ENCODE results near the gene CHCT1.
"Not testable (repeated sequence)": the region's sequence is repeated elsewhere in the genome, so short reads cannot be mapped to it uniquely, and the experiment has no call there.

The CHCT1 gene

DNA sequence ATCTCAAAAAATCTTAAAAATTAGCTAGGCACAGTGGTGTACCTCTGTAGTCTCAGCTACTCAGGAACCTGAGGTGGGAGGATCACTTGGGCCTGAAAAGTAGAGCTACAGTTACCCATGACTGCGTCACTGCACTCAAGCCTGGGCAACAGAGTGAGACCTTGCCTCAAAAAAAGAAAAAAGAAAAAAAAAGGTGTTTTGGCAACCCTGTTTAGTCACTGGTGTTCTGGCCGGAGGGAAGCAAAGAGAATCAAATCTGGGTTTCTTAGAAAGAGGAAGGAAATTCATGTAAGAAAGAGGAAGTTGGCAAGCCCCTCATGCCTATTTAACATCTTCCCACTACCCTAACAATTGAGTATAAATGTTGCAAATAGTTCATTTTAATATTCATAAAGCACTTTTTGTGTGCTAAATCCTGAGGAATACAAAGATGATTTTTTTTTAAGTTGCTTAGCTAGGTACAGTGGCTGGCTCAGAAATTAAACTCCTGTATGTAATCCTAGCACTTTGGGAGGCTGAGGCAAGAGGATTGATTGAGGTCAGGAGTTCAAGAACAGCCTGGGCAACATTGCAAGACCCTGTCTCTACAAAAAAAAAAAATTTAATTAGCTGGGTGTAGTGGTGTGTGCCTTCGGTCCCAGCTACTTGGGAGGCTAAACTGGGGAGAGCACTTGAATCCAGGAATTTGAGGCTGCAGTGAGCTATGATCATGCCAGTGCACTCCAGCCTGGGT, 23.9 kb upstream of the CHCT1 start:
- in situ Hi-C loops (cut with HindIII; ENCODE audit: low sequenced_read_pairs) = no loop called here

- in situ Hi-C loops (cut with HindIII; ENCODE audit: low sequenced_read_pairs) = no loop called here
These were observed 20.5 kb upstream of the CHCT1 start for GRCh38 chr17:60401819-60402218.

GRCh38 chr17:60403523-60403810, 18.8 kb upstream of the CHCT1 start:
- in situ Hi-C loops (cut with HindIII; ENCODE audit: low sequenced_read_pairs) = no loop called here

- in situ Hi-C loops (cut with HindIII; ENCODE audit: low sequenced_read_pairs) = no loop called here
These were observed 18.3 kb upstream of the CHCT1 start for GRCh38 chr17:60403962-60404361.

DNA sequence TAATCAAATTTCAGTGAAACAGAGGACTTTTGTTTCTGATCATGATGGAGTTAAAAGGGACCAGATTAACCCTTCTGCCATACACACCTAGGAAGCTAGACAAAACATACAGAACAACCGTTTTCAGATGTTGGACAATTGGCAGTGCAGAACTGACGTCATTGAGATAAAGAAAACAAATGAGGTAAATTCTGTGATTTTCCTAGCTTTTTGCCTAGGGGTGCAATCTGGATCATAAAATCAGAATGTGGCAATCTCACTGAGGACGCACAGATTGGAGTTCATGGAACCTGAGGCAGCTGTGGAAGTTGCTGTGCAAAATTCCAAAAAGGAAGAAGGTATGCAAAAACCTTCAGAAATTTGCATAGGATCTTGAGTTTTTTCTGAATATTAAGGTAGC, 15.4 kb upstream of the CHCT1 start:
- in situ Hi-C loops (cut with HindIII; ENCODE audit: low sequenced_read_pairs) = no loop called here

DNA sequence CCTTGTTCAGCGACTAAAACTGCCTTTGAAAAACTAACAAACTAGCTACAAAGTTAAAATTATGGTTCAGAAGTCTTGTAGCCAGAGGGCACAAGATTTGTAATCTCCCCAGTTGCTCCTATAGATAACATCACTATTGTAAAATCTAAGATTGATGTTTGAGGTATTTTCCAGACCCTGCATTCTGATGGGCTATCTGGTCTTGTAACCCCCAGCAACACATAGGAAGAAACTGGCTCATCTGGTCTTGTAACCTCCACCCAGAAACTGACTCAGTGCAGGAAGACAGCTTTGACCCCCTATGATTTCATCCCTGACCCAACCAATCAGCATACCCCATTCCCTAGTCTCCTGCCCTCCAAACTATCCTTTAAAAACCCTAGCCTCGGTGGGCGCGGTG, 12.3 kb upstream of the CHCT1 start:
- in situ Hi-C loops (cut with HindIII; ENCODE audit: low sequenced_read_pairs) = no loop called here

- in situ Hi-C loops (cut with HindIII; ENCODE audit: low sequenced_read_pairs) = no loop called here
These were observed 9.6 kb upstream of the CHCT1 start for GRCh38 chr17:60412701-60413100.

DNA sequence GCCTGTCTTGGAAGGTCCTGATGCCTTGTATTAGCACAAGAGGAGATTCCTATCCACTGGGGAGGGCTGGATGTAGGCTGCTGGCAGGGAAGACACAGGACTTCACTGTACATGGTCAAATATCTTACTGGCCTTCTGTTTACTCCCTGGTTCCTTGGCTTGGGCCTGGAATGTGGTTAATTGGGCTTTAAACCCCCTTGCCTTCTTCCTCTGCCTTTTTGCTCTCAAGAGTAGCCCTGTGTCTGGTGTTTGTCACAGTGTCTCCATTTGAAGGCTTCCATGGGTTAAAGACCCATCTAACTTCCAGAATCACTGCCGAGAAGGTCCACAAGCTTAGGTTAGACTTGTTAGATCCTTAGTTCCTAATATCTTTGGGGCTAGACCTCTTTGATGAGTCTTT, 7.1 kb upstream of the CHCT1 start:
- in situ Hi-C loops (cut with HindIII; ENCODE audit: low sequenced_read_pairs) = no loop called here

DNA sequence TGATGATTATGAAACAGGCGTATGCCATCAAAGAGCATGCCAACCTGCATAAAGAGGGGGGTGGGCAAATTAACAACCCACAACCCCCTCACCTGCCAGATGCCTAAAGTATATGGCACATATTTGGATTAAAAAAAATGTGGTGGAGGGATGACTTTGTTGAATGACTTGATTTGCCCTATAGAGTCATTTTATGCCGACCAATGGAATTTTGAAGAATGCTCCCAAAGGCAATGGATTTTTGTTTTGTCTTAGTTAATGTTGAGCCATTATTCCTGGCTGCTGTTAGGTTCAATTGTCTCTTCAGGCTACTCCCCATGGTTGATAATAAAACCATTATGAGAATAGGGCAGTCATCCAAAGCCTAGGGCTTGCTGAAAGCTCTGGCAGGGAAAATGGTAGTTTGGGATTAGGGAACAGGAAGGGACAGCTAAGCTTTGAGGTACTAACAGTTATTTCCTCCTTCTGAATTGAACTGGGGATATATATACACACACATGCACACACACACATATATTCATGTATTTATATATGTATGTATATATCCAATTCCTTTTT, 5.8 kb upstream of the CHCT1 start:
- in situ Hi-C loops (cut with HindIII; ENCODE audit: low sequenced_read_pairs) = no loop called here

GRCh38 chr17:60419003-60419402, 3.3 kb upstream of the CHCT1 start:
- in situ Hi-C loops (cut with HindIII; ENCODE audit: low sequenced_read_pairs) = not testable (repeated sequence)

DNA sequence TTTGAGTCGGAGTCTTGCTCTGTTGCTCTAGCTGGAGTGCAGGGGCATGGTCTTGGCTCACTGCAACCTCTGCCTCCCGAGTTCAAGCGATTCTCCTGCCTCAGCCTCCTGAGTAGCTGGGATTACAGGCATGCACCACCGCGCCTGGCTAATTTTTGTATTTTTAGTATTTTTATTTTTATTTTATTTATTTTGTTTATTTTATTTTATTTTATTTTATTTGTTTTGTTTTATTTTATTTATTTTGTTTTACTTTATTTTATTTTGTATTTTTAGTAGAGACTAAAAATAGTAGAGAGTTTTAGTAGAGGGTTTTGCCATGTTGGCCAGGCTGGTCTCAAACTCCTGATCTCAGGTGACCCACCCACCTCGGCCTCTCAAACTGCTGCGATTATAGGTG, 2.4 kb upstream of the CHCT1 start:
- in situ Hi-C loops (cut with HindIII; ENCODE audit: low sequenced_read_pairs) = not testable (repeated sequence)

DNA sequence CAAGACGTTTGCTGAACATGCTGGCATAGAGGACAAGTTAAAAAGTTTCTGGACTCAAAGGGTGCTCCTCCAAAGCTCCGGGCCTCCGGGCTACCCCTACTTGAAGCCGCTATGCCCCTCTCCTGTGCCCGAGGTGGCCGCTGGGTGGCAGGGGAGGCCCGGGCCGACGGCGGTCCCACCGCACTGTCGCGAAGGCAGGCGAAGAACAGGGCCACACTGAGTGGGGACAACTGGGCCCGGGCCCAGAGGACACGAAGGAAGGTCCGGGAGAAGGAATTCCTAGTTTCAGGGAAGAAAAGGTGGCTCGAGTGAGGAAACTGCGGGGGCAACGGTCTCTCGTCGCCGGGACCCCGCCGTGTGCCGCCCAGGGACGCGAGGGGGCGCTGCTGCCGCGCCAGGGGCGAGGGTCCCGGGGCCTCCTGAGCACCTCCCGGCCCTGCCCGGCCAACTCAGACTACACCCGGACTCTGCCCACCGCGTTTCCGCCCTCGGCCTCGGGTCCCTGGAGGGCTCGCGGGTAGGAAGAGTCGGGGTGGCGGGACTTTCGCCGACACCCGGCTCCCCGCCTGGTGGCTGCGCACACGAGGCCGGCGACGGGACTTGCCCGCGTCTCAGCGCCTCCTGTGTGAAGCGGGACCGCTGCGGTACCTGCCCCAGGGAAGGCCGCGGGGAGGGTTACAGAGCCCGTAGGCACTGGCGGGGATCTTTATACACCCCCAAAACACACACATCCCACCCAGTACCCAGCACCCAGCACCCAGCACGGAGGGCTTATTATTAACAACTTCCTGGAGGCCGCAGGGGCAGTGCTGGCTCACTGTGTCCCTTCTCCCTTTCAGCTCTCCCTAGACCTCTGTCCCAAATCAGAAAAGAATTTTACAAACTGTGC, 772 bp upstream of the CHCT1 start:
- in situ Hi-C loops (cut with HindIII; ENCODE audit: low sequenced_read_pairs) = no loop called here

- in situ Hi-C loops (cut with HindIII; ENCODE audit: low sequenced_read_pairs) = no loop called here
These were observed 1.6 kb downstream of the CHCT1 start for GRCh38 chr17:60423865-60424264.

DNA sequence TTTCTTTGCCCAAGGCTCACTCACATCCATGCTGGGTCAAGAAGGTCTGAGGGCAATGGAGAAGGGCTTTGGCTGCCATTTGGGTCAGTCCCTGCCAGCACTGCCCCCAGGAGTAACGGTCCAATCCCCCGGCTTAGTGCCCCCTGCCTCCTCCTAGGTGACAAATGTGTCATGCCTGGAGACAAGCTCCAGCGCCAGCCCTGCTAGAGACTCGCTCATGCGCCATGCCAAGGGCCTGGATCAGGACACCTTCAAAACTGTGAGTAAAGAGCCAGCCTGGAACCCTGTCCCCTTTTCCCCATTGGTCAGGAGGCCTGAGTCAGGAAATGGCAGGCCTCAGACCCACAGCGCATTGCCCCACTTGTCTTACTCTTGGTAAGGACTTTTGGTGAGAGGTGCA, 3.3 kb downstream of the CHCT1 start:
- in situ Hi-C loops (cut with HindIII; ENCODE audit: low sequenced_read_pairs) = no loop called here

GRCh38 chr17:60426596-60426995, 4.3 kb downstream of the CHCT1 start:
- in situ Hi-C loops (cut with HindIII; ENCODE audit: low sequenced_read_pairs) = no loop called here

DNA sequence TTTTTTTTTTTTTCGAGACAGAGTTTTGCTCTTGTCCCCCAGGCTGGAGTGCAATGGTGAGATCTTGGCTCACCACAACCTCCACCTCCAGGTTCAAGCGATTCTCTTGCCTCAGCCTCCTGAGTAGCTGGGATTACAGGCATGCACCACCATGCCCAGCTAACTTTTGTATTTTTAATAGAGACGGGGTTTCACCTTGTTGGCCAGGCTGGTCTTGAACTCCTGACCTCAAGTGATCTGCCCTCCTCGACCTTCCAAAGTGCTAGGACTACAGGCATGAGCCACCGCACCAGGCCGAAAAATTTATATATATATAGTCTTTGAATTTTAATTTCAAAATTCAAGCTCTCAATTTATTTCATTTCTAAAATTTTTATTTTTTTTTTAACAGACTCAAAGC, 6.2 kb downstream of the CHCT1 start:
- in situ Hi-C loops (cut with HindIII; ENCODE audit: low sequenced_read_pairs) = not testable (repeated sequence)

GRCh38 chr17:60430561-60430960, 8.3 kb downstream of the CHCT1 start:
- in situ Hi-C loops (cut with HindIII; ENCODE audit: low sequenced_read_pairs) = not testable (repeated sequence)

- in situ Hi-C loops (cut with HindIII; ENCODE audit: low sequenced_read_pairs) = not testable (repeated sequence)
These were observed 11.0 kb downstream of the CHCT1 start for GRCh38 chr17:60433021-60433997.

GRCh38 chr17:60435244-60436167, 13.2 kb downstream of the CHCT1 start:
- in situ Hi-C loops (cut with HindIII; ENCODE audit: low sequenced_read_pairs) = no loop called here

DNA sequence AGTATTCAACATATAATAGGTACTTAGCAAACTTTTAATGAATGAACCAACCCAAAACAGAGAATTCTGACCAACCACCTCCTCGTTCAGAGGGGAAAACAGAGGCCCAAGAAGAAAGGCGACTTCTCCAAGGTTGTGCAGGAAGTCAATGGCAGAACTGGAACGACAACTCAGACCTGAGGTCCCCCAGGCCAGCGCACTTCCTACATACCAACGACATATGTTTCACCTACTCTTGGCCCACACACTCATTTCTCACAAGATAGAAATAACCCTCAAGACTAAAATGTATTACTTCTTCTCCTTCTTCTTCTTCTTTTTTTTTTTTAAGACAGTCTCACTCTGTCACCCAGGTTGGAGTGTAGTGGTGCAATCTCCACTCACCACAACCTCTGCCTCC, 14.4 kb downstream of the CHCT1 start:
- in situ Hi-C loops (cut with HindIII; ENCODE audit: low sequenced_read_pairs) = no loop called here
